ENCODE measurements around the gene SERPIND1.

DNA sequence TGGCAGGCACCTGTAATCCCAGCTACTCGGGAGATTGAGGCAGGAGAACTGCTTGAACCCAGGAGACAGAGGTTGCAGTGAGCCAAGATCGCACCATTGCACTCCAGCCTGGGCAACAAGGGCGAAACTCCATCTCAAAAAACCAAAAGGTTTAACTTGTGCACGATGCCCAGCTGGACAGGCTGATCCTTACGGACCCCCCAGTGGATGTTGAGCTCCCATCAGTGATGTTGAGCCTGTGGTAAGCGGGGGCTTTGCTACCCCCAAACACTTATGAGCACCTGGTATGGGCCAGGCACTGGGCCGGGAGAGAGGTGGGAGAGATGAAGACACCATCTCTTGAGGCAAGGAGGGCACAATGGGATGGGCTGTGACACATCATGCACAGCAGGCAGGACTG, 7.4 kb upstream of the SERPIND1 start:
- TF ChIP-seq POLR2AphosphoS5 (IDR thresholded peaks at IDR 0.05): no peak
- TF ChIP-seq, protein P1, sequence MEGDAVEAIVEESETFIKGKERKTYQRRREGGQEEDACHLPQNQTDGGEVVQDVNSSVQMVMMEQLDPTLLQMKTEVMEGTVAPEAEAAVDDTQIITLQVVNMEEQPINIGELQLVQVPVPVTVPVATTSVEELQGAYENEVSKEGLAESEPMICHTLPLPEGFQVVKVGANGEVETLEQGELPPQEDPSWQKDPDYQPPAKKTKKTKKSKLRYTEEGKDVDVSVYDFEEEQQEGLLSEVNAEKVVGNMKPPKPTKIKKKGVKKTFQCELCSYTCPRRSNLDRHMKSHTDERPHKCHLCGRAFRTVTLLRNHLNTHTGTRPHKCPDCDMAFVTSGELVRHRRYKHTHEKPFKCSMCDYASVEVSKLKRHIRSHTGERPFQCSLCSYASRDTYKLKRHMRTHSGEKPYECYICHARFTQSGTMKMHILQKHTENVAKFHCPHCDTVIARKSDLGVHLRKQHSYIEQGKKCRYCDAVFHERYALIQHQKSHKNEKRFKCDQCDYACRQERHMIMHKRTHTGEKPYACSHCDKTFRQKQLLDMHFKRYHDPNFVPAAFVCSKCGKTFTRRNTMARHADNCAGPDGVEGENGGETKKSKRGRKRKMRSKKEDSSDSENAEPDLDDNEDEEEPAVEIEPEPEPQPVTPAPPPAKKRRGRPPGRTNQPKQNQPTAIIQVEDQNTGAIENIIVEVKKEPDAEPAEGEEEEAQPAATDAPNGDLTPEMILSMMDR (IDR thresholded peaks at IDR 0.05): no peak

All from esophagus muscularis mucosa (tissue), 3 donors.